ENCODE results near the gene CRAT.
A peak's percentile ranks its signal among the peaks of the same experiment; 100 is the strongest.

CRAT gene

DNA sequence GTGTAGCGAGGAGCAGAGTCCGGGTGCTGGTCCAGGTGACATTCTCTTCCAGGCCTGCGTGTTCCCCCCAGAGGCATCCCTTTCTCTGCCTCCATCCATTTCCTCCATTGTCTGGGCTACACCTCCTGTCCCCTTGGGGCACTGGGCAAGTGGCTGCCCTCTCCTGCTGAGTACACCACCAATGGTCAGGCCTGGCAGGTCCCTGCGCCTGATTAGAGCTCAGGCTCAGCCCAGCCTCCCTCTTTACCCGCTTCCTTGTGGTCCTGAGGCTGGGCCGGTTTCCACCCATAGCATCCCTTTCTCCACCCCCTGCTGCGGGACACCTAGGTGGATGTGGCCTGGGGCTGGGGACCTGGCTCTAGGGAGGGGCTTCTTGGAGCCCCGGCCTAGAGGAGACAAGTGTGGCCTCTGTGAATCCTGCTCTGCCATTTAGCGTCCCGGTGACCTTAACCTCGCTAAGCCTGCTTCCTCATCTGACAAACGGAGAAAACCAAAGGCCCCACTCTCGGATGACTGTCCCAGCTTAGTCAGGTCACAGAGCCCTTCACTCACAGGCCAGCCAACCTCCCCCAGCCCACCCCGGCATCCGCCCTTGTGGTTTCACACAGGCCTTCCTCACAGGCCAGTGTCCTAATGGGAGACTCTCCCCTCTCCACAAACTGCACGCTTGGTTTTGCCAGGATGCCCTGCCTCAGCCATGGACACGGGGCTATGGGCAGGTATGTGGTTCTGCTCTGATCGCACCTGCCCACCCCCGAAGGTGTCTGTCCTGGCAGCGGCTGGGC, 16.8 kb downstream of the CRAT start:
- no peak for DNase-seq (ENCODE audit: low read depth, low spot score)

DNA sequence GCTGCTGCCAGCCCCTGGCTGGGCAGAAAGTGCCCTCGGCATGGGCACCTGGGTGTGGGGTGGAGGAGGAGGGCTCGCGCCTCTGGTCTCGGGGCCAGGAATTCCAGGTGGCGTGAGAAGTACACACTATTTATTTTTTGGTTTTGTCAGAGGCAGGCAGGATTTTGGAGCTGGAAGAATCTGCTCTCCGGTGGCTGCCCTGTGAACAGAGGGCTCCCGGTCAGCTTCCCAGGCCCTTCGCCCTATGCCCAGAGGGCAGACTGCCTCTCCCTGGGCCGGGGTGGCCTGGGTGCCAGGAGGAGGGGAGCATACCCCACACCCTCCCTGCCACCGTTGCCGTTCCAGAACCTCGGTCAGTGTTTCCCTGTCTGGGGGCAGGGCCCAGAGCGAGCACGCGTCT, 21.3 kb downstream of the CRAT start:
- no peak for DNase-seq (ENCODE audit: low read depth, low spot score)

DNA sequence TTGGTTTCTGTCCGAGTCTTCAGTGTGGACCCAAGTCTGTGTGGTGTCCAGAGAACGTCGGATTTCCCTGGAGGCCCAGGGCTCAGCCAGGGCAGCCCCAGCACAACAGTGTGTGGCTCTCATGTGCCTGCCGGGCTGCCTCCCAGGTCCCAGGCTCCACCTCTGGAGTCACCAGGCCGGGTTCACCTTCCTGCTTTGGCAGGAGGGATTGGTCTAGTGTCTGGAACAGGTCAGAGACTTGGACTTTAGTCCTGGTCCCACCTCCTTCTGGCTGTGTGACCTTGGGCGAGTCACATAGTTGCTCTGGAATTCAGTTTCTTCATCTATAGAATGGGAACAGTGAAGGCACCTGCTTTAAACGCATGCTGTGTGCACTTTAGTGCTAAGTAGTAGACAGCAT, 26.5 kb downstream of the CRAT start:
- no peak for DNase-seq (ENCODE audit: low read depth, low spot score)

DNA sequence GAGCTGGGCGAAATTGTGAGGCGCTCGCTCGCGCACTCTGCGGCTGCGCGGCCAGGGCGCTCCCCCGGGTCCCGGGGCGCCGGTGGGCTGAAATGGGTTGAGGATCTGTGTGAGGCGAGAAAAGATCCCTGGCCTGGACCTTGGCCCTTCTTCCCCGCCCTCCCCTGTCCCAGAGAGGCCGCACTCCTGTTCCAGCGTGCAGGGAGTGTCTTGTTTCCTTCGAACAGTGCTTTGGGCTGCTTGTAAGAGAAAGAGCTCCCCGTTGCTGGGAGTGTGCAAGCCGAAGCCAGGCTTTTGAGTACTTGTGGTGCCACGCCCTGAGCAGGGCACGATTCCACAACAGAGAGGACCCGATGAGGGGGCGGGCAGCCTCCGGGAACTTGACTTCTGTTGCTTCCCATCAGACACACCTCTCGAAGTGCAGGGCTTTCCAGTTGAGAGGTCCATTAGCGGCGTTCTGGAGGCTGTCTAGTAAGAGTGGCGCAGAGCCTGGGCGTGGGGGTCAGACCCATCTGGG, 29.1 kb downstream of the CRAT start:
- DNase-seq (ENCODE audit: low read depth, low spot score) = no peak

DNA sequence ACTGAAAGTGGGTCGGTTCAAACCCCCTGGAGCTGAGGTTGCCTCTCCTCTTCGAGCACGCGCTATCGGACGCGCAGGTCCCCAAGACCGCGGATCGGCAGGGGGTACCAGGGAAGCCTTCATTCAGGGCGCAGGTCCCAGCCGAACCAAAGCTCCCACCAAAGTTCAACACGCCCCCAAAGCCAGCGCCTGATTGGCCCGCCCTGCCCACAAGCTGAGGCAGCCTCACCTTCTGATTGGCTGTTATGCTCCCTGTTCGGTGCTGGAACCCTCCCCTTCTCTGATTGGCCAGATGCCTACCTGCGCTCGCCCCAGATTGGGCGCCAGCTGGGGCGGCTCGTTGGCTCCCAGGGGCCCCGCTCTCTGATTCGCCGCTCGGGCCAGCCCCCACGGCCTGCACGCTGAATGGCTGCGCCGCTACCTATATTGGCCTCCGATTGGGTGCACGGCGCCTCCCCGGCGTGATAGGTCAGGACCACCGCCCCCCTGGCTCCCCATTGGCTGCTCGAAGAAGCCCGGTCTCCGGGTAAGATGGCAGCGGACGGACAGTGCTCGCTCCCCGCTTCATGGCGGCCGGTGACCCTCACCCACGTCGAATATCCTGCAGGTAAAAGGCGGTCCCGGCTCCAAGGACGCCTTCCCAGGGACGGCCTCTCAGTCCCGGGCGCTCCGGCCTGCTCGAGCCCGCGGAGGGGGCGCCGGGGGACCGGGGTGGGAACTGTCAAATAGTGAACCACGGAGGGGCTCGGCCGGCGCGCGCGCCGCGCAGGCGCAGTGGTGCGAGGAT, 29.8 kb downstream of the CRAT start, which contains the start of gene DOLPP1:
DOLPP1 (plus strand) TSS at position 511 of the 787 bp plus-strand sequence; CDS start at position 532, 21 bp downstream.
- peak; percentile 99 for DNase-seq (ENCODE audit: low read depth, low spot score)

DNA sequence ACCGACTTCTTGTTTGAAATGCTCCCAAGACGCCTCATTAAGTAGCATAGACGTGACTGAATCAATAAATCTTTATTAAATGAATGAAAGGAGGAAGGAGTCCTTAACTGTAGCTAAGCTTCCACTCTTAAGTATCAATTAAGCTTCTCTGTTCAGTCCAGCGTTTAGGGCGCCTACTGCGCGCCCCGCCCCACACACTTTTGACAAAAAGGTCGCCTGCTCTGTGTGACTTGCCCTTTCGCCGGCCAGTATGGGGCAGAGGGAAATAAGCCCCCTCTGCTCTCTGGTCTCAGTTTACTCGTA, 30.3 kb downstream of the CRAT start:
- no peak for DNase-seq (ENCODE audit: low read depth, low spot score)

DNA sequence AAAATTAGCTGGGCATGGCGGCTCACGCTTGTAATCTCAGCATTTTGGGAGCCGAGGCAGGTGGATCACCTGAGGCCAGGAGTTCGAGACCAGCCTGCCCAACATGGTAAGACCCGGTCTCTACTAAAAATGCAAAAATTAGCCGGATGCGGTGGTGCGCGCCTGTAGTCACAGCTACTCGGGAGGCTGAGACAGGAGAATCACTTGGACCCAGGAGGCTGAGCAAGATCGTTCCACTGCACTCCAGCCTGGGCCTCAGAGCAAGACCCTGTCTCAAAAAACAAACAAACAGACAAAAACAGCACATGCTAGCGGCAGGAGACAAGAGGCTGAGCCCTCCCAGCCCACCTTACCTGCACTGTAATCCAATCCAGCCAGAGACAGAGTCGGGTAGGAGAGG, 30.8 kb downstream of the CRAT start:
- no peak for DNase-seq (ENCODE audit: low read depth, low spot score)

DNA sequence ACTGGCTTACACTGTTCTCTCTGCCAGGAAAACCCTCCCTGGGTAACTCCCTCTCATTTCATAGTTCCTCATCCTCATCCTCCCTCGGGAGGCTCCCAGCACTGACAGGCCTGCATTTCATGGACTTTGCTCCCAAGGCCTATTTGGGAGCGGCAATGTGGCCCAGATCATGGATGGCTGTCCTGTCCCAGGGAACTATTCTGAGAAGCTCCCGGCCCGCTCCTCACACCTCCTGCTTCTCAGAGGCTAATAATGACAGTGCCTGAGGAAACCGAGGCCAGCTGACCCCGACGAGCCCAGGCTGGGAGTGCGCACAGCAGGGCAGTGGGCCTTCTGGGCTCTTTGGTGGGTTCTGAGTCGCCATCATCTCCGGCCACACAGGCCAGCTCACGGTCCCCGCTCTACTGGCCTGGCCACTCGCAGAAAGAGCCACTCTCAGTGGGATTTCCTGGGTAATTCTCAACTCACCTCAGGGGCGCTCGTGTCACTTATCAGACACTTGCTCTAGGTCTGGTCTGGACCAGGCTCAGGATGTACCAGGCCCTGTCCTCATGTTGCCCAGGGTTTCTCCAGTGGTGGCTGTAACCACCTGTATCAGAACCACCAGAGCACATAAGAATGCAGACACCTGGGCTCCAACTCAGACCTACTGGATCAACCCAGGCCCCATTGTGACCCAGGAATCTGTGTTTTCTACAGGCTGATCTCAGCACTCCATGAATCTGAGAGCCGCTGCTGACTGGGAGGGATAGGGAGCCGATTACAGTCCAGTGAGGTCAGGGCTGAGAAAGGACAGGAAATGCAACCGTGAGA, 31.7 kb downstream of the CRAT start:
- DNase-seq (ENCODE audit: low read depth, low spot score) = no peak

DNA sequence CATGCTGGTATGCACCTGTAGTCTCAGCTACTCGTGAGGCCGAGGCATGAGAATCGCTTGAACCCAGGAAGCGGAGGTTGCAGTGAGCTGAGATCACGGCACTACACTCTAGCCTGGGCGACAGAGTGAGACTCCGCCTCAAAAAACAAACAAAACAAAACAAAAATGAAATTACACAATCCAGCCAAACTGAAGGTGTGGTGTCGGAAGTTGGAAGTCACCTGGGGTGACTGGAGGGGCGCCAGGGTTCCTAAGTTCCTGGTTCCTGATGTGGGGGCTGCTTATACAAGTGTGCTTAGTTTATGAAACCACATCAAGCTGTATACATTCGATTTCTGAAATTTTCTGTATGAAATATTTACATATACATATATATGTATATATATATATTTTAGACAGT, 33.4 kb downstream of the CRAT start:
- no peak for DNase-seq (ENCODE audit: low read depth, low spot score)

DNA sequence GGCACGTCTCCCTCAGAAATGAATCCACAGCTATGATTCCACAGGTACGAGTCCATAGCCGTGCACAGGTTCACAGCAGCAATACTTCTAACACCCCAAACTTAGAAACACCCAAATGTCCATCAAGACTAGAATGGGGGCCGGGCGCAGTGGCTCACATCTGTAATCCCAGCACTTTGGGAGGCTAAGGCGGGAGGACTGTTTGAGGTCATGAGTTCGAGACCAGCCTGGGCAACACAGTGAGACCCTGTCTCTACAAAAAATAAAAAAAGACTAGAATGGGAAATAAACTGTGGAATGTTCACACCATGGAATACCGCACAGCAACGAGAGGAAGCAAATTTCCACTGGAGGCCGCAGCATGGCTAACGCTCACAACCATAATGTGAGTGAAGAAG, 34.0 kb downstream of the CRAT start:
- DNase-seq (ENCODE audit: low read depth, low spot score) = no peak

DNA sequence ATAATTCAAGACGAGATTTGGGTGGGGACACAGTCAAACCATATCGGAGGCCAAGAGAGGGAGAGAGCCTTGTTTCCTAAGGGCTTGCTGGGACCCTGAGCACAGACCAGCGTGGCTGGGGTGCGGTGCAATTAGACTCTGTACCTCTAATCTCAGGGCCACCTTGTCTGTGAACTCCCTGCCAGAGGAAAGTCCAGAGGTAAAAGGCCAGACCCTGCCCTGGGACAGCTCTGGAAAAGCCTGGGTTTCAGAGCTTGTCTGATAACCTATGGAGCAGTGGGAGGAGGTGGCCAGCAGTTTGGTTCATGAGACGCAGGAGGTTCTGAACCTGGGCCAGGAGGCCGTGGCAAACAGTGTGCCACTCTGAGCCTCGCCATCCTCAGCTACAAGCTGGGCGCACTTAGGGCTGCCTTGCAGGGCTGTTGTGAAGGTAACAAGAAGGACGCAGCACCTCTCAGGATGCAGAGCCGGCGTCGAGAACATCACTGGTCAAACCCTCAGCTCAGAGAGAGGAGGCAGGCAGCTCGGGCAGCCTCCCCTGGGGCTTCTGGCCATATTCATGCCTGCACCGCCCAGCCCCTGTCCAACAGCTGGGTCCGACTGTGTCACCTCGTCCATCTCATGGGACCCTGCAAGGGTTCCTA, 34.5 kb downstream of the CRAT start:
- DNase-seq (ENCODE audit: low read depth, low spot score) = no peak

DNA sequence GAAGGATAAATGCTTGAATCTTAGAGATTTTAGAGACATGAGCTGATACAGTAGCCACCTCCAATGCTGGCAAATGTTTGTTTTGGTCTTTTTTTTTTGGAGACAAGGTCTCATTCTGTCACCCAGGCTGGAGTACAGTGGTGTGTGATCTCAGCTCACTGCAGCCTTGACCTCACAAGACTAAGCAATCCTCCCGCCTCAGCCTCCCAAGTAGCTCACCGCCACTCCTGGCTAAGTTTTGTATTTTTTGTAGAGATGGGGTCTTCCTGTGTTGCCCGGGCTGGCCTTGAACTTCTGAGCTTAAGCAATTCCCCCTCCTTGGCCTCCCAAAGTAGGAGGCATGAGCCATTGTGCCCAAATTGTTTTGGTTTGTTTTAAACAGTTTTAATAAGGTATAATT, 36.5 kb downstream of the CRAT start:
- DNase-seq (ENCODE audit: low read depth, low spot score) = no peak

DNA sequence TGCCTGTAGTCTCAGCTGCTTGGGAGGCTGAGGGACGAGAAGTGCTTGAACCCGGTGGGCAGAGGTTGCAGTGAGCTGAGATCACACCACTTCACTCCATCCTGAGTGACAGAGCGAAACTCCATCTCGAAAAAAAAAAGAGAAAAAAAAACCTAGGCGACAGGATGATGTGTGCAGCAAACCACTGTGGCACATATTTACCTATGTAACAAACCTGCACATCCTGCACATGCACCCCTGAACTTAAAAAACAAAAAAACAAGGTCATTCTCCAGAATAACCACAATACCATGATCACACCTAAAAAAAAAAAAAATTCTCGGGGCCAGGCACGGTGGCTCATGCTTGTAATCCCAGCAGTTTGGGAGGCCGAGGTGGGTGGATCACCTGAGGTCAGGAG, 37.2 kb downstream of the CRAT start:
- DNase-seq (ENCODE audit: low read depth, low spot score) = no peak

DNA sequence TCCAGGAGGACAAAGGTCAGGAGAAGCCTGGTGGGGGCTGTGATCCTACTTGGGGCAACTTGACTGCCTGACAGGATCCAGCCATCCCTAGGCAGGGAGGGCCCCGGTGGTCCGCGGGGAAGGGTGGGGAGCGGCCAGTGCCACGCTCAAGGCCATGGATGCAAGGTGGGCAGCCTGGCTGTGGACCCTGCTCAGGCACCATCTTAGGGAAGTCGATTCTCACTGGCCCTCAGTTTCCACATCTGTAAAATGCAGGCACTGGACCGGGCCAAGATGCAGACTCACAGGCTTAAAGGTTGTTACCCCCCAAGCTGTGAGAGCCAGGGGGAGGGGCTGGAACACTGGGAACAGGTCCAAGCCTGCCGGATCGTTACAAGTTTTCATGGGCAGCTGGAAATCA, 38.4 kb downstream of the CRAT start:
- DNase-seq (ENCODE audit: low read depth, low spot score) = no peak

DNA sequence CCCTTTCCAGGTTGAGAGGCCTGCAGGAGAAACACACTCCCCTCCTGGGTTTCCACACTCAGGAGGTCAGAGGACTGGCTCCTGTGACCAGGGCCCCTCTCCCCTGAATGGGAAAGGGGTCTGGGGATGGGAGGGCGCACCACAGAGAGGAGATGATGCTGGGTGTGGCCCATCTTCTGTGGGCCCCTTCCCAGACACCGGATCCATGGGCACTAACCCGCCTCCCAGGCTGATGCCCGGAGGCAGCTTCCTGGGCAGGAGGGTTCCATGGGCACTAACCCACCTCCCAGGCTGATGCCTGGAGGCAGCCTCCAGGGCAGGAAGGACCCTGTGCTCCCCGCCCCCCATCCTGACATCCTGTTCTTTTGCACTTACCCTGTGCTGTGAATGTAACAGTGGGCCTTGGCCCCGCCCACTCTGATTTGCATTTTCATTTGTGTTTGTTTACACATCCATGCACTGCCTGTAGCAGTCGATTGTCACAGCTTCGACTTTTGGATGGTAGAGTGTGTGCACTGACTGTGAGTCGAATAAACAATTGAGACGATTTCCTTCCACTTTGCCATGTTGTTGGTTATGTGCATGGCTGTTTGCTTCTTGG, 39.0 kb downstream of the CRAT start:
- no peak for DNase-seq (ENCODE audit: low read depth, low spot score)

DNA sequence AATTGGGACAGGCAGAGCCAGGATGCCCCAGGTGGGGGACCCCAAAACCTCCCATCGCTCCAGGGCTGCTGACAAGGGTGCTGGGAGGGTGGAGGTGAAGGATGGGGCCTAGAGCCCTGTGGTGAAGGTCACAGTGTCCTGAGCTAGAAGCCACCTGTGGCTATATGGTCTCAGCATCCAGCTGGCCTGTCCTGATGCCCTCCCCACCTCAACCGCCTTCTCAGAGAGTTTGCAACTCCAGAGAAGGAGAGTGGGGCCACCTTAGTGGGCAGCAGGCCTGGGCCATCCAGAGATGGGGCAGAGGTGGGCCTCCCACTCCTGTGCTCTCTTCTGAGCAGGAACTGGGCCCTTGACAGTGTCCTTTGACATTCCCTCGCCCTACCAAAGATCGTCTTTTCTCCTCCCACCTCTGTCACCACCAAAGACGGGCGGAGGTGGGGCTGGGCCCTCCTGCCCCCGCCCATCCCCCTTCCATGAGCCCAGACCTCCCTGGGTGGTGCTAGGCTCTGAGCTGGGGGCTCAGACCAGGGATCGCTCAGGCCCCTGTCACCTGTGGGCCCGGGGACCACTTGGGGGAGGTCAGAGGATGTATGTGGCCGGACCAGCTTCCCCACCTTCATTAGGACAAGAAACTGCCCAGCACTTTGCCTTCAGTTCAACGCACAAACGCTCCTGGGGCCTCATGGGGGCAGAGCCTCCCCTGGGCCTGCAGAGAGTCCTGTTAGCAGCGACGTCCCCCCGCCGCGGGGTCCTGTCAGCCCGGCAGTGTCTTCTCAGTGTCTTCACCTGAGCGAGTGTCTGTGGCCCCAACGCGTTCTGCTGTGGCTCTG, 39.7 kb downstream of the CRAT start:
- no peak for DNase-seq (ENCODE audit: low read depth, low spot score)

DNA sequence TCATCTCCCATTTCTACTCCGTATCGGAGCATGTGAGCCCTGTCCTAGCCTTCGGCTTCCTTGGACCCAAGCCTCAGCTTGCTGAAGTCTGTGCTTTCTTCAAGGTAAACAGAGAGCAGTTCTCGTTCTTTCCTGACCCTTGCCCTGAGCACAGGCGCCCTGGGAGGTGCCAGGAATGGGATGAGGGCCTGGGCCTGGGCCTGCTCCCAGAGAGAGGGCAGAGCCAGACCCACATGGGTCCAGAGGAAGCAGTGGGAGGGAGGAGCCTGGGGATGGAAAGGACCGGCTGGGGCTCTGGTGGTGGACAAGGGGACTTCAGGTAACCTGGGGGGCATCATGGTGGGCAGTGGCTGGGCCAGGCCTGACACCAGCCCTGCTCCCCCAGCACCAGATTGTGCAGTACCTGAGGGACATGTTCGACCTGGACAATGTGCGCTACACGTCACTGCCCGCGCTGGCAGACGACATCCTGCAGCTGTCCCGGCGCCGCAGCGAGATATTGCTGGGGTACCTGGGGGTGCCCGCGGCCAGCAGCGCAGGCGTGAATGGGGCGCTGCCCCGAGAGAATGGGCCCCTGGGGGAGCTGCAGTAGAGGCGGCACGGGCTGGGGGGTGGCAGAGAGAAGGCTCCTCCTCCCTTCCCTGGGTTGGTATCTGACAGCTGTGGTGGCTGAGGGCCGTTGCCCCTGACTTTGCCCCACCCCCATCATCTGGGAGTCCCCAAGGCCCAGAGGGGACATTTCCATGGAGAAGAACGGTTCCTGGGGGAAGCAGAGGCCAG, 40.5 kb downstream of the CRAT start:
- DNase-seq (ENCODE audit: low read depth, low spot score) = no peak

DNA sequence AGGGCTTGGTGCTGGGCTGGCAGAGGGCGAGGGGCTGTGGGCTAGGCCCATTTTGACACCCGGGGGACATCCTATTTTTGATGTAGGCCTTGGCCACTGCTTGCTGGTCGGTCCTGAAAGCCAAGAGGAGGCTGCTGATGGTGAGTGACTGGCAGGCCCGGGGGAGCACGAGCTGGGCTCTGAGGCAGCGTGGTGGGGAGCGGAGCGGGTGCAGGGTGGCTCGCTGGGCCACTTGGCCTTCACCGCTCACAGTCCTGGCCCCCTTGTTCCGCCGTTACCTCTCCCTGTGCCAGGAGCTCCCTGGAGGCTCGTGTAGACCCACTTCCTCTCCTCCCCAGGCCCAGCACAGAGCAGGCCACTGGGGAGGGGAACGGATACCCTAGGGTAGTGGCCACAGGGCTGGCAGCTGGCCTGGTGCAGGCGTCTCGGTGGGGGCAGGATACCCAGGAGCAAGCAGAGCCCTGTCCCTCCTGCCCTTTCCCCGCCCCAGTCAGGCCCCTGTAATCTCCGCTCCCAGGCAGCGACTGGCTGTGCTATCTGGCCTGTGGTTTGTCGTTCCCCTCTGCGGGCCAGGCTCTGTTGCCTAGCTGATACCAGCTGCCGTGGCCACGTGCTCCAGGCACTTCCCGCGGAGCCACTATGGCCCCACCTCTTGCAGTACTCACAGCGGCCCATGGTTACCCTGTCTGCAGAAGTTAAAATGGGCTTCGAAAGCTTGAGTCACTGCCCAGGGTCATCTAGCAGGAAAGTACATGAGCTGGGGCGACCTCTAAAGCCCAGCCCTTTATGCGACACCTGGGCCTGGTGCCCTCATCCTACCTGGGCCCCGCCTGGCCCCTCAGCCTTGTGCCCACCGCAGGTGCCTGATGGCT, 41.4 kb downstream of the CRAT start:
- DNase-seq (ENCODE audit: low read depth, low spot score) = no peak

DNA sequence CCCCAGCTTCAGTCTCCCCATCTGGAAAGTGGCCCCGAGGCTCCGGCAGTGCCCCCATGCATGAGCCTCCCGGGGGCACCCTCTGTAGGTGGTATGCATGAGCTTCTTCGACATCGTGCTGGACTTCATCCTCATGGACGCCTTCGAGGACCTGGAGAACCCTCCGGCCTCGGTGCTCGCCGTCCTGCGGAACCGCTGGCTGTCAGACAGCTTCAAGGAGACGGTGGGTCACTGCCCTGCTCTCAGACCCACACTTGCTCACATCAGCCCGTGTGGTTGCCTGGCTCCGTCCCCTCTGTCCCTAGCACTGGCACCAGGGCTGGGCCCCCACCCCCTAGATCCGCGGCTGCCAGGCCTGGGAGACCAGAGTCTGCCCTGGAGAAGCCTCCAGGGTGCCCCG, 42.5 kb downstream of the CRAT start:
- no peak for DNase-seq (ENCODE audit: low read depth, low spot score)
